BJ (cell line): ENCODE results near the gene ANKS1A. TPM values are rescaled to one million over a fixed set of nuclear protein-coding genes. Genes with fewer than 3 reads are reported as not detected.

ENCODE experiments used
- CTCF ChIA-PET: fragments of 350-600 bp; formaldehyde crosslinking; extraction: SDS; loops from one replicate; lab custom pipeline; 2021; ENCODE audit warnings: antibody characterized with exemption, inconsistent platforms; lab: Yijun Ruan, JAX
- POLR2A ChIA-PET: fragments of 300-600 bp; sonication (Branson Sonifier 250); formaldehyde crosslinking; extraction: SDS; loops from one replicate; lab custom pipeline; 2021; ENCODE audit warnings: antibody characterized with exemption; lab: Charles Lee
- DNase-seq: peaks from one replicate; pipeline ENCODE4 v3.0.0-alpha.2; 2011; ENCODE audit warnings: low read depth
- H3K27me3 ChIP-seq: 2 replicates; pipeline ENCODE4 v1.6.0; 2011; ENCODE audit warnings: low read length; ENCODE audit not compliant: control insufficient read depth, insufficient read depth
- H3K36me3 ChIP-seq: 2 replicates; pipeline ENCODE4 v1.5.1; 2011; ENCODE audit warnings: low read length; ENCODE audit not compliant: control insufficient read depth, insufficient read depth
- H3K4me3 ChIP-seq: 2 replicates; pipeline ENCODE4 v1.5.1; 2011; ENCODE audit warnings: low read depth, mild to moderate bottlenecking, control low read depth, low read length
- CTCF ChIP-seq: IDR thresholded peaks from 2 replicates; pipeline ENCODE4 v1.5.1; 2011; ENCODE audit warnings: low read depth, mild to moderate bottlenecking, control low read depth, inconsistent platforms, low read length, moderate library complexity; ENCODE audit not compliant: insufficient read depth
- polyA plus RNA-seq: library from polyadenylated mRNA; depleted of rRNA; stranded (reverse); fragments of >200 nt; gene quantifications from 2 replicates; pipeline ENCODE4 v1.2.3, GENCODE V29; 2011

Gene ANKS1A
- polyA plus RNA-seq, 1 experiment, result 4.2 TPM

- Histone ChIP-seq H3K27me3 (no peaks in the 10 kb centered on the region), H3K4me3 (no peak overlapping the region), H3K36me3 (peaks cover 10% of the 10 kb centered on the region)
- ChIA-PET POLR2A (no interaction called here), CTCF (interaction anchor here (1.1 kb wide), 1 partner anchor 9 kb away, joined by 4 read pairs; no protein-coding TSS in a partner anchor)
- DNase-seq, result no peak
- TF ChIP-seq CTCF, result no peak
These were observed 25.0 kb upstream of the ANKS1A start for GRCh38 chr6:34864007-34864406.

- no peak overlapping the region for H3K4me3 ChIP-seq
- ChIA-PET CTCF (no interaction called here), POLR2A (no interaction called here)
- no peak for DNase-seq
- no peaks in the 10 kb centered on the region for H3K27me3 ChIP-seq
- no peak for TF ChIP-seq CTCF
- peaks cover 6% of the 10 kb centered on the region for H3K36me3 ChIP-seq
These were observed 23.9 kb upstream of the ANKS1A start for GRCh38 chr6:34865107-34865506.

DNA sequence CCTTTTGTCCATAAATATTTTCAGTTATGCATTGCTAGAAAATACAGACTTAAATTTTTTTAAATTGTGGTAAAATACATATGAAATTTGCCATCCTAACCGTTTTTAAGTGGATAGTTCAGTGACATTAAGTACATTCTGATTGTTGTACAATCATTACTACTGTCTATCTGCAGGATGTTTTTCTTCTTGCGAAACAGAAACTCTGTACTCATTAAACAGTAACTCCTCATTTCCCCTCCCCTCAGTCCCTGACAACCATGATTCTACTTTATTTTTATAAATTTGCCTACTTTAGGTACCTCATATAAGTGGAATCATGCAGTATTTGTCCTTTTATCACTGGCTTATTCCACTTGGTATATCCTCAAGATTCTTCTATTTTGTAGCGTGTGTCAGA is 22.5 kb upstream of the ANKS1A start:
- no peaks in the 10 kb centered on the region for H3K27me3 ChIP-seq
- no peak for DNase-seq
- H3K36me3 ChIP-seq, result peaks cover 7% of the 10 kb centered on the region
- ChIA-PET POLR2A (no interaction called here), CTCF (no interaction called here)
- no peak for TF ChIP-seq CTCF
- H3K4me3 ChIP-seq, result no peak overlapping the region

DNA sequence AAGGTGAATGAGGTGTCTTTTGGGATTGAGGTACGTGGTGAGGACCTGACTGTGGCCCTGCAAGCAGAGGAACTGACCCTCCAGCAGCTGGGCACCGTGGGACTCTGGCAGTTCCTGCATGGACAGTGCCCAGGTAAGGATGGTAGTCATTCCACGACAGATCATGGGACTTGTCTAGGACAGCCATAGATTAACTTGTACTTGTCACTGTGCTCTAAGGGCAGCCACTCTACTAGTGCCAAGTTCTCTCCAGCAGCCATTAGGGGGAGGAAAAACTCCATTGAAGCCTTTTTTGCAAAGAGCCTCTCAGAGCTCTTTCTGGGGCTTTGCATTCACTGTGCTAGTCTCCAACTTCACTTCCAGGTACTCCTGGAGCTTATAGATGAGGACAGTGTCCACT is 21.6 kb upstream of the ANKS1A start:
- ChIA-PET CTCF (no interaction called here), POLR2A (no interaction called here)
- 0 out of 2 replicates have a peak, but pooled peaks have one; percentile 8 for TF ChIP-seq CTCF
- Histone ChIP-seq H3K27me3 (no peaks in the 10 kb centered on the region), H3K4me3 (no peak overlapping the region), H3K36me3 (peaks cover 13% of the 10 kb centered on the region)
- no peak for DNase-seq

DNA sequence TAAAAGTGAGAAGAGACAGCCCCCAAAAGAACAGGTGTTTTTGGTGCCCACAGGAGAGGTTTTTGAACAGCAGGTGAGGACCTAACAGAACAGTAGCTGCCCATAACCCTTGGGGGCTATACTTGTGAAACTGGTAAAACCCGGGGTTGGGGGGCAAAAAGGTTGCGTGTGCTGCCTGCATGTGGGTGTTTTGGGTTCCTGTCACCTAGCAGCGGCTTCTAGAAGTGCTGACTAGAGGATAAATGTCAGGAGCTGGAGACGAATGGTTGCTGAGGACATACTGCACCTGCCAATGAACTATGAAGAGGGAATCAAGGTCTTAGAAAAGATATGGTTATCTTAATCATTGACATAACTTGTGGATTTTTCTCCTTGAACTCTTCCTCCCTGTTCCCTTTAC is 17.2 kb upstream of the ANKS1A start:
- peaks cover 16% of the 10 kb centered on the region for H3K36me3 ChIP-seq
- ChIA-PET CTCF (interaction anchor here (1.3 to 1.7 kb wide), 3 partner anchors 8 to 268 kb away, joined by 3 to 6 read pairs (median 4); no protein-coding TSS in a partner anchor), POLR2A (no interaction called here)
- no peak overlapping the region for H3K4me3 ChIP-seq
- DNase-seq, result no peak
- TF ChIP-seq CTCF, result no peak
- H3K27me3 ChIP-seq, result no peaks in the 10 kb centered on the region
